Myocyte (in vitro differentiated cells): ENCODE results near the gene RASGEF1C. TPM values are rescaled to one million over a fixed set of nuclear protein-coding genes. Genes with fewer than 3 reads are reported as not detected.
"Not testable (repeated sequence)": the region's sequence is repeated elsewhere in the genome, so short reads cannot be mapped to it uniquely, and the experiment has no call there.

Experiments
- DNase-seq: peaks from one replicate; pipeline ENCODE4 v3.0.0-alpha.2; 2012; ENCODE audit warnings: low read depth
- total RNA-seq: library from RNA; depleted of rRNA; stranded (reverse); fragments of >200 nt; gene quantifications from 2 replicates; pipeline ENCODE4 v1.2.3, GENCODE V29; 2014

The RASGEF1C gene
- total RNA-seq, 1 donor from 2014 or later, result not detected

GRCh38 chr5:180101451-180102105, 107.4 kb downstream of the RASGEF1C start:
- no peak for DNase-seq

- DNase-seq, result no peak
Measured at GRCh38 chr5:180100621-180101450, 108.2 kb downstream of the RASGEF1C start.

GRCh38 chr5:180099733-180100611, 109.0 kb downstream of the RASGEF1C start:
- no peak for DNase-seq

GRCh38 chr5:180098991-180099732, 109.8 kb downstream of the RASGEF1C start:
- no peak for DNase-seq

GRCh38 chr5:180098526-180098925, 110.5 kb downstream of the RASGEF1C start:
- no peak for DNase-seq

- no peak for DNase-seq
Measured at GRCh38 chr5:180097926-180098325, 111.1 kb downstream of the RASGEF1C start.

- DNase-seq, result no peak
Measured at GRCh38 chr5:180097163-180097894, 111.7 kb downstream of the RASGEF1C start.

- DNase-seq, result no peak
Measured at GRCh38 chr5:180096616-180097015, 112.4 kb downstream of the RASGEF1C start.

GRCh38 chr5:180095545-180095944, 113.5 kb downstream of the RASGEF1C start:
- DNase-seq, result no peak

- DNase-seq, result no peak
Measured at GRCh38 chr5:180093651-180094382, 115.2 kb downstream of the RASGEF1C start.

- DNase-seq, result no peak
Measured at GRCh38 chr5:180093241-180093640, 115.8 kb downstream of the RASGEF1C start.

- DNase-seq, result peak; percentile 52
Measured at GRCh38 chr5:180090769-180091546, 118.1 kb downstream of the RASGEF1C start.

- DNase-seq, result peak; percentile 59
Measured at GRCh38 chr5:180090098-180090768, 118.8 kb downstream of the RASGEF1C start.

GRCh38 chr5:180089628-180090027, 119.4 kb downstream of the RASGEF1C start:
- not testable (repeated sequence) for DNase-seq

- no peak for DNase-seq
Measured at GRCh38 chr5:180088561-180088960, 120.5 kb downstream of the RASGEF1C start.

- no peak for DNase-seq
Measured at GRCh38 chr5:180086816-180087399, 122.1 kb downstream of the RASGEF1C start.

GRCh38 chr5:180085837-180086236, 123.2 kb downstream of the RASGEF1C start:
- DNase-seq, result no peak
